CD4-positive, CD25-positive, alpha-beta regulatory T cell (primary cell): ENCODE results near the gene MICU1. TPM values are rescaled to one million over a fixed set of nuclear protein-coding genes. Genes with fewer than 3 reads are reported as not detected.
"Not testable (repeated sequence)": the region's sequence is repeated elsewhere in the genome, so short reads cannot be mapped to it uniquely, and the experiment has no call there.

Experiments
- ATAC-seq, 2 donors: fragments of 150-1000 bp; cut with Tn5 transposase; one replicate each; pipeline ENCODE4 v1.10.0; 2021; ENCODE audit warnings: low read depth in 2 of 2, moderate number of reproducible peaks in 2 of 2, moderate library complexity in 1 of 2
- DNase-seq, 3 donors: peaks; one replicate each; pipeline versions ENCODE4 v3.0.0 to v3.0.0-alpha.2; 2012 to 2022; ENCODE audit warnings: mixed read lengths in 1 of 3
- H3K27ac ChIP-seq: one replicate; pipeline ENCODE4 v1.7.0; 2013; ENCODE audit warnings: mild to moderate bottlenecking, low read length; ENCODE audit not compliant: insufficient read depth, poor library complexity, severe bottlenecking
- H3K27me3 ChIP-seq: one replicate; pipeline ENCODE4 v1.7.0; 2013; ENCODE audit warnings: low read length; ENCODE audit not compliant: control insufficient read depth, insufficient read depth
- H3K36me3 ChIP-seq: one replicate; pipeline ENCODE4 v1.7.0; 2013; ENCODE audit warnings: mild to moderate bottlenecking, low read length, moderate library complexity; ENCODE audit not compliant: control insufficient read depth, insufficient read depth
- H3K4me1 ChIP-seq: 2 replicates; pipeline ENCODE4 v1.7.0; 2013; ENCODE audit warnings: mild to moderate bottlenecking, low read length; ENCODE audit not compliant: insufficient read depth, control insufficient read depth, poor library complexity, severe bottlenecking
- H3K4me3 ChIP-seq: one replicate; pipeline ENCODE4 v1.7.0; 2013; ENCODE audit warnings: low read depth, mild to moderate bottlenecking, low read length, moderate library complexity
- H3K9me3 ChIP-seq, 2 experiments: 1 replicate in 1 of 2; 2 replicates in 1 of 2; pipeline ENCODE4 v1.7.0; 2013; ENCODE audit warnings: low read length in 2 of 2, mild to moderate bottlenecking in 1 of 2, moderate library complexity in 1 of 2; ENCODE audit not compliant: control insufficient read depth in 2 of 2
- H3K27ac Mint-ChIP-seq, 3 donors: one replicate each; pipeline ENCODE4 v1.8.0; 2020 to 2022; ENCODE audit warnings: mild to moderate bottlenecking in 3 of 3, mixed read lengths in 3 of 3, moderate library complexity in 2 of 3
- H3K27me3 Mint-ChIP-seq: one replicate; pipeline ENCODE4 v1.8.0; 2022; ENCODE audit warnings: mild to moderate bottlenecking, mixed read lengths
- H3K36me3 Mint-ChIP-seq: one replicate; pipeline ENCODE4 v1.8.0; 2020; ENCODE audit warnings: mixed read lengths
- H3K4me1 Mint-ChIP-seq, 4 donors: one replicate each; pipeline ENCODE4 v1.8.0; 2020 to 2022; ENCODE audit warnings: mixed read lengths in 4 of 4, mild to moderate bottlenecking in 1 of 4
- H3K4me3 Mint-ChIP-seq, 4 donors: one replicate each; pipeline ENCODE4 v1.8.0; 2020 to 2022; ENCODE audit warnings: mild to moderate bottlenecking in 4 of 4, mixed read lengths in 4 of 4, moderate library complexity in 3 of 4
- H3K9me3 Mint-ChIP-seq, 7 donors: one replicate each; pipeline ENCODE4 v1.8.0; 2020 to 2022; ENCODE audit warnings: mixed read lengths in 7 of 7, mild to moderate bottlenecking in 3 of 7, moderate library complexity in 2 of 7
- polyA plus RNA-seq, 4 donors: library from polyadenylated mRNA; unstranded; fragments of 300-500 nt; fragmentation: Illumina TruSeq; gene quantifications; one replicate each; pipeline ENCODE4 v1.2.3, GENCODE V29; 2021
- total RNA-seq: library from RNA; stranded (reverse); gene quantifications from one replicate; pipeline ENCODE4 v1.2.3, GENCODE V29; 2022

MICU1 gene
- total and polyA plus RNA-seq, 5 donors from 2014 or later = 20.2 to 29.6 (median 26.5) TPM

GRCh38 chr10:72461085-72461484 is 164.8 kb downstream of the MICU1 start:
- H3K27me3 Mint-ChIP-seq = no peaks in the 10 kb centered on the region
- no peak for DNase-seq
- Histone ChIP-seq H3K27ac (no peak overlapping the region), H3K36me3 (peaks cover 8% of the 10 kb centered on the region), H3K9me3 (no peaks in the 10 kb centered on the region), H3K4me1 (no peaks in the 10 kb centered on the region), H3K4me3 (no peak overlapping the region), H3K27me3 (no peaks in the 10 kb centered on the region)
- H3K4me1 Mint-ChIP-seq = peaks cover 2 to 8% (median 3%) of the 10 kb centered on the region in 4 donors
- H3K36me3 Mint-ChIP-seq = peaks cover 31% of the 10 kb centered on the region
- no peak overlapping the region for H3K4me3 Mint-ChIP-seq
- H3K9me3 Mint-ChIP-seq = no peaks in the 10 kb centered on the region
- no peak overlapping the region for H3K27ac Mint-ChIP-seq
- ATAC-seq = no peak

GRCh38 chr10:72460284-72460876 is 165.5 kb downstream of the MICU1 start:
- Histone ChIP-seq H3K27ac (no peak overlapping the region), H3K9me3 (no peaks in the 10 kb centered on the region), H3K36me3 (peaks cover 8% of the 10 kb centered on the region), H3K27me3 (no peaks in the 10 kb centered on the region), H3K4me1 (no peaks in the 10 kb centered on the region), H3K4me3 (no peak overlapping the region)
- H3K27ac Mint-ChIP-seq = no peak overlapping the region
- peaks cover 2 to 14% (median 3%) of the 10 kb centered on the region in 4 donors for H3K4me1 Mint-ChIP-seq
- no peaks in the 10 kb centered on the region for H3K27me3 Mint-ChIP-seq
- H3K4me3 Mint-ChIP-seq = no peak overlapping the region
- no peaks in the 10 kb centered on the region for H3K9me3 Mint-ChIP-seq
- no peak for DNase-seq
- peaks cover 26% of the 10 kb centered on the region for H3K36me3 Mint-ChIP-seq
- ATAC-seq = no peak

- H3K36me3 ChIP-seq = peaks cover 8% of the 10 kb centered on the region
- Mint-ChIP-seq H3K4me1 (peaks cover 2 to 14% (median 3%) of the 10 kb centered on the region in 4 donors), H3K36me3 (peaks cover 26% of the 10 kb centered on the region), H3K27me3 (no peaks in the 10 kb centered on the region), H3K27ac (no peak overlapping the region), H3K9me3 (no peaks in the 10 kb centered on the region), H3K4me3 (no peak overlapping the region)
- ATAC-seq = no peak
- H3K27me3 ChIP-seq = no peaks in the 10 kb centered on the region
- no peak overlapping the region for H3K4me3 ChIP-seq
- no peaks in the 10 kb centered on the region for H3K4me1 ChIP-seq
- DNase-seq = no peak
- H3K27ac ChIP-seq = no peak overlapping the region
- H3K9me3 ChIP-seq = no peaks in the 10 kb centered on the region
Measured at GRCh38 chr10:72459301-72459700, 166.6 kb downstream of the MICU1 start.

GRCh38 chr10:72455889-72456595 is 169.8 kb downstream of the MICU1 start:
- Histone ChIP-seq H3K9me3 (no peaks in the 10 kb centered on the region), H3K27ac (no peak overlapping the region), H3K4me3 (no peak overlapping the region), H3K27me3 (no peaks in the 10 kb centered on the region), H3K36me3 (peaks cover 7% of the 10 kb centered on the region), H3K4me1 (no peaks in the 10 kb centered on the region)
- Mint-ChIP-seq H3K9me3 (no peaks in the 10 kb centered on the region), H3K27ac (no peak overlapping the region), H3K4me1 (peaks cover 2 to 14% (median 2%) of the 10 kb centered on the region in 4 donors), H3K27me3 (no peaks in the 10 kb centered on the region), H3K4me3 (no peak overlapping the region), H3K36me3 (peaks cover 27% of the 10 kb centered on the region)
- DNase-seq = no peak
- ATAC-seq = no peak

- Mint-ChIP-seq H3K4me3 (no peak overlapping the region), H3K9me3 (no peaks in the 10 kb centered on the region), H3K4me1 (no peaks in the 10 kb centered on the region)
Measured at GRCh38 chr10:72449941-72450441, 175.9 kb downstream of the MICU1 start.

GRCh38 chr10:72445851-72446250 is 180.0 kb downstream of the MICU1 start:
- ATAC-seq = no peak
- Histone ChIP-seq H3K36me3 (no peaks in the 10 kb centered on the region), H3K4me3 (no peak overlapping the region), H3K4me1 (no peaks in the 10 kb centered on the region), H3K27me3 (no peaks in the 10 kb centered on the region), H3K9me3 (no peaks in the 10 kb centered on the region), H3K27ac (no peak overlapping the region)
- Mint-ChIP-seq H3K27me3 (no peaks in the 10 kb centered on the region), H3K27ac (no peak overlapping the region), H3K36me3 (peaks cover 23% of the 10 kb centered on the region), H3K4me3 (no peak overlapping the region), H3K4me1 (no peaks in the 10 kb centered on the region), H3K9me3 (peaks cover 0 to 2% (median 0%) of the 10 kb centered on the region in 7 donors)
- DNase-seq = no peak

More at GRCh38 chr10:72449941-72450441, 175.9 kb downstream of the MICU1 start:
- no peak overlapping the region for H3K27ac ChIP-seq
- no peak for DNase-seq
- Mint-ChIP-seq H3K27me3 (no peaks in the 10 kb centered on the region), H3K36me3 (peaks cover 26% of the 10 kb centered on the region), H3K27ac (no peak overlapping the region)
- no peaks in the 10 kb centered on the region for H3K27me3 ChIP-seq
- H3K4me1 ChIP-seq = no peaks in the 10 kb centered on the region
- no peak overlapping the region for H3K4me3 ChIP-seq
- no peaks in the 10 kb centered on the region for H3K9me3 ChIP-seq
- no peak for ATAC-seq
- H3K36me3 ChIP-seq = no peaks in the 10 kb centered on the region

- not testable (repeated sequence) for H3K9me3 Mint-ChIP-seq, H3K36me3 ChIP-seq, DNase-seq, H3K4me1 ChIP-seq, H3K27ac Mint-ChIP-seq, H3K27ac ChIP-seq, H3K27me3 Mint-ChIP-seq, ATAC-seq, H3K4me1 Mint-ChIP-seq, H3K4me3 Mint-ChIP-seq, H3K27me3 ChIP-seq, H3K4me3 ChIP-seq, H3K9me3 ChIP-seq
- H3K36me3 Mint-ChIP-seq = peaks cover 17% of the 10 kb centered on the region
Measured at GRCh38 chr10:72442969-72443368, 182.9 kb downstream of the MICU1 start.

- Histone ChIP-seq H3K9me3 (no peaks in the 10 kb centered on the region), H3K27me3 (no peaks in the 10 kb centered on the region), H3K4me1 (no peaks in the 10 kb centered on the region), H3K36me3 (no peaks in the 10 kb centered on the region), H3K4me3 (no peak overlapping the region), H3K27ac (no peak overlapping the region)
- no peaks in the 10 kb centered on the region for H3K27me3 Mint-ChIP-seq
- H3K4me1 Mint-ChIP-seq = peaks cover 0 to 3% (median 0%) of the 10 kb centered on the region in 4 donors
- H3K9me3 Mint-ChIP-seq = peaks cover 0 to 2% (median 0%) of the 10 kb centered on the region in 7 donors
- no peak for DNase-seq
- no peak for ATAC-seq
- no peak overlapping the region for H3K4me3 Mint-ChIP-seq
- H3K27ac Mint-ChIP-seq = no peak overlapping the region
- H3K36me3 Mint-ChIP-seq = peaks cover 9% of the 10 kb centered on the region
Measured at GRCh38 chr10:72435570-72435969, 190.3 kb downstream of the MICU1 start.
